HepG2 (cell line): ENCODE data around the gene CLN6. TPM values are rescaled to one million over a fixed set of nuclear protein-coding genes. Genes with fewer than 3 reads are reported as not detected.

Source experiments
- ATAD3A ChIP-seq: sonication (generic); formaldehyde crosslinking; IDR thresholded peaks from 2 replicates; pipeline ENCODE4 v1.4.0; 2020; ENCODE audit warnings: missing genetic modification reagents
- CTCF ChIP-seq: sonication (generic); formaldehyde crosslinking; IDR thresholded peaks from 2 replicates; pipeline ENCODE4 v1.5.0; 2020; ENCODE audit warnings: mild to moderate bottlenecking, missing genetic modification reagents, moderate library complexity
- FOXM1 ChIP-seq: sonication (generic); formaldehyde crosslinking; IDR thresholded peaks from 2 replicates; pipeline ENCODE4 v1.5.0; 2020; ENCODE audit warnings: missing genetic modification reagents
- GATAD1 ChIP-seq: IDR thresholded peaks from 2 replicates; pipeline ENCODE4 v1.6.1; 2016; ENCODE audit warnings: missing genetic modification reagents, missing compliant biosample characterization
- HES4 ChIP-seq: sonication (generic); formaldehyde crosslinking; IDR thresholded peaks from 2 replicates; pipeline ENCODE4 v1.9.0; 2021; ENCODE audit warnings: mild to moderate bottlenecking, missing genetic modification reagents, borderline replicate concordance
- HOMEZ ChIP-seq: IDR thresholded peaks from 2 replicates; pipeline ENCODE4 v1.6.1; 2016; ENCODE audit warnings: low read depth
- MTF2 ChIP-seq: sonication (generic); formaldehyde crosslinking; IDR thresholded peaks from 2 replicates; pipeline ENCODE4 v1.5.0; 2020; ENCODE audit warnings: missing genetic modification reagents, borderline replicate concordance
- NPAS2 ChIP-seq: sonication (generic); formaldehyde crosslinking; IDR thresholded peaks from 2 replicates; pipeline ENCODE4 v1.8.0; 2022; ENCODE audit warnings: mild to moderate bottlenecking, missing genetic modification reagents, borderline replicate concordance
- RFX1 ChIP-seq: fragments of 450-650 bp; IDR thresholded peaks from 2 replicates; pipeline ENCODE4 v1.6.1; 2017
- SALL2 ChIP-seq: sonication (generic); formaldehyde crosslinking; IDR thresholded peaks from 2 replicates; pipeline ENCODE4 v1.8.1; 2023; ENCODE audit warnings: mild to moderate bottlenecking, missing genetic modification reagents, inconsistent platforms
- THAP11 ChIP-seq: IDR thresholded peaks from 2 replicates; pipeline ENCODE4 v1.6.1; 2016; ENCODE audit warnings: missing biosample characterization, missing genetic modification reagents
- ZNF34 ChIP-seq: sonication (generic); formaldehyde crosslinking; IDR thresholded peaks from 2 replicates; pipeline ENCODE4 v1.4.0; 2020; ENCODE audit warnings: mild to moderate bottlenecking, missing genetic modification reagents, borderline replicate concordance
- ZNF512B ChIP-seq: sonication (generic); formaldehyde crosslinking; IDR thresholded peaks from 2 replicates; pipeline ENCODE4 v1.5.1; 2020; ENCODE audit warnings: missing genetic modification reagents, mild to moderate bottlenecking, borderline replicate concordance
- ZNF704 ChIP-seq: sonication (generic); formaldehyde crosslinking; IDR thresholded peaks from 2 replicates; pipeline ENCODE4 v1.8.1; 2023; ENCODE audit warnings: mild to moderate bottlenecking, inconsistent platforms, moderate library complexity, missing genetic modification reagents, borderline replicate concordance
- ZSCAN20 ChIP-seq: sonication (generic); formaldehyde crosslinking; IDR thresholded peaks from 2 replicates; pipeline ENCODE4 v1.4.0; 2020; ENCODE audit warnings: missing genetic modification reagents, mild to moderate bottlenecking, borderline replicate concordance
- ZSCAN22 ChIP-seq: sonication (generic); formaldehyde crosslinking; IDR thresholded peaks from 2 replicates; pipeline ENCODE4 v1.4.0; 2020; ENCODE audit warnings: mild to moderate bottlenecking, missing genetic modification reagents
- ZSCAN30 ChIP-seq: sonication (generic); formaldehyde crosslinking; IDR thresholded peaks from 2 replicates; pipeline ENCODE4 v1.5.0; 2020; ENCODE audit warnings: mild to moderate bottlenecking, missing genetic modification reagents
- polyA plus RNA-seq, 8 experiments: library from polyadenylated mRNA; depleted of rRNA in 3 of 8; stranded (reverse) in 7 of 8; unstranded in 1 of 8; fragments of >200 nt; fragmentation: Illumina TruSeq in 4 of 8; extraction: Trizol in 4 of 8; gene quantifications; 2 replicates each; pipeline versions ENCODE4 v1.2.1 to v1.2.3, GENCODE V29; 2011 to 2016; ENCODE audit warnings: low read depth in 4 of 8, missing spikeins in 1 of 8, mixed read lengths in 1 of 8; ENCODE audit not compliant: insufficient read depth in 1 of 8
- total RNA-seq, 5 experiments: library from RNA; depleted of rRNA; stranded (reverse); fragments of >200 nt; fragmentation: Illumina TruSeq; extraction: Trizol; gene quantifications; 2 replicates each; pipeline ENCODE4 v1.2.3, GENCODE V29; 2016; ENCODE audit warnings: low read depth in 1 of 5
- TF ChIP-seq, protein P1 (sequence below): sonication (generic); formaldehyde crosslinking; IDR thresholded peaks from 2 replicates; pipeline ENCODE4 v1.4.0; 2020; ENCODE audit warnings: missing genetic modification reagents
- TF ChIP-seq, protein P2 (sequence below): sonication (generic); formaldehyde crosslinking; conservative IDR thresholded peaks from 2 replicates; pipeline ENCODE4 v1.8.0; 2022; ENCODE audit warnings: missing genetic modification reagents

CLN6 gene
- total and polyA plus RNA-seq, 2 of the 13 experiments (the other 11 are each of a cell fraction or from before 2014, with no cell fraction given), result 24.9 to 27.1 TPM

- TF ChIP-seq ZNF34 (peak; percentile 89; the same call in 1 of the 2 replicates), SALL2 (CRISPR knock-in tag) (peak; percentile 64), ZNF704 (CRISPR knock-in tag) (no peak), ATAD3A (CRISPR knock-in tag) (no peak; the same call in 1 of the 2 replicates), RFX1 (no peak), FOXM1 (CRISPR knock-in tag) (peak; percentile 71; the same call in 1 of the 2 replicates), HES4 (0 out of 2 replicates have a peak, but pooled peaks have one; percentile 46), ZNF512B (CRISPR knock-in tag) (peak; percentile 61; the same call in 1 of the 2 replicates), ZSCAN22 (no peak), GATAD1 (CRISPR knock-in tag) (peak; percentile 92), THAP11 (CRISPR knock-in tag) (peak; percentile 89), ZSCAN30 (CRISPR knock-in tag) (no peak), HOMEZ (CRISPR knock-in tag) (peak; percentile 53; the same call in 1 of the 2 replicates), ZSCAN20 (peak; percentile 61; the same call in 1 of the 2 replicates), NPAS2 (CRISPR knock-in tag) (no peak), CTCF (CRISPR knock-in tag) (no peak; the same call in 1 of the 2 replicates), MTF2 (peak; percentile 97; the same call in 1 of the 2 replicates)
- TF ChIP-seq, protein P1, sequence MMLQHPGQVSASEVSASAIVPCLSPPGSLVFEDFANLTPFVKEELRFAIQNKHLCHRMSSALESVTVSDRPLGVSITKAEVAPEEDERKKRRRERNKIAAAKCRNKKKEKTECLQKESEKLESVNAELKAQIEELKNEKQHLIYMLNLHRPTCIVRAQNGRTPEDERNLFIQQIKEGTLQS (CRISPR knock-in tag), result peak; percentile 57; the same call in 1 of the 2 replicates
- TF ChIP-seq, protein P2, sequence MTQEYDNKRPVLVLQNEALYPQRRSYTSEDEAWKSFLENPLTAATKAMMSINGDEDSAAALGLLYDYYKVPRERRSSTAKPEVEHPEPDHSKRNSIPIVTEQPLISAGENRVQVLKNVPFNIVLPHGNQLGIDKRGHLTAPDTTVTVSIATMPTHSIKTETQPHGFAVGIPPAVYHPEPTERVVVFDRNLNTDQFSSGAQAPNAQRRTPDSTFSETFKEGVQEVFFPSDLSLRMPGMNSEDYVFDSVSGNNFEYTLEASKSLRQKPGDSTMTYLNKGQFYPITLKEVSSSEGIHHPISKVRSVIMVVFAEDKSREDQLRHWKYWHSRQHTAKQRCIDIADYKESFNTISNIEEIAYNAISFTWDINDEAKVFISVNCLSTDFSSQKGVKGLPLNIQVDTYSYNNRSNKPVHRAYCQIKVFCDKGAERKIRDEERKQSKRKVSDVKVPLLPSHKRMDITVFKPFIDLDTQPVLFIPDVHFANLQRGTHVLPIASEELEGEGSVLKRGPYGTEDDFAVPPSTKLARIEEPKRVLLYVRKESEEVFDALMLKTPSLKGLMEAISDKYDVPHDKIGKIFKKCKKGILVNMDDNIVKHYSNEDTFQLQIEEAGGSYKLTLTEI (CRISPR knock-in tag), result no peak
Observed at GRCh38 chr15:68277603-68278344, 48.2 kb upstream of the CLN6 start, which contains the start of gene FEM1B (continued).
